Hepatocyte (in vitro differentiated cells): Measurements from ENCODE around the gene PRR29.

Source experiments
- CTCF ChIP-seq: fragments of 200-600 bp; sonication (generic); IDR thresholded peaks from 2 replicates; pipeline ENCODE4 v1.5.1; 2016; ENCODE audit warnings: antibody characterized with exemption, mild to moderate bottlenecking; ENCODE audit not compliant: poor library complexity
- EZH2 ChIP-seq: fragments of 200-600 bp; sonication (generic); IDR thresholded peaks from 2 replicates; pipeline ENCODE4 v1.6.1; 2016; ENCODE audit warnings: antibody characterized with exemption, mild to moderate bottlenecking, borderline replicate concordance
- EZH2phosphoT487 ChIP-seq: fragments of 200-600 bp; sonication (generic); IDR thresholded peaks from one replicate; pipeline ENCODE4 v1.6.1; 2018; ENCODE audit warnings: antibody characterized with exemption, mild to moderate bottlenecking, low read depth, moderate library complexity; ENCODE audit not compliant: unreplicated experiment, severe bottlenecking

- TF ChIP-seq CTCF = no peak
- TF ChIP-seq EZH2phosphoT487 = no peak
- no peak for TF ChIP-seq EZH2
Observed at GRCh38 chr17:63960006-63960405, 38.1 kb upstream of the PRR29 start.
